HG03039 (cell line): ENCODE data around the gene S1PR4.
"Not testable (repeated sequence)": the region's sequence is repeated elsewhere in the genome, so short reads cannot be mapped to it uniquely, and the experiment has no call there.

Experiments used
- ATAC-seq: cut with Tn5 transposase; IDR thresholded peaks from one replicate; pipeline ENCODE4 v1.9.1; 2021; ENCODE audit warnings: mild to moderate bottlenecking, moderate library complexity; ENCODE audit not compliant: unreplicated experiment

The S1PR4 gene

DNA sequence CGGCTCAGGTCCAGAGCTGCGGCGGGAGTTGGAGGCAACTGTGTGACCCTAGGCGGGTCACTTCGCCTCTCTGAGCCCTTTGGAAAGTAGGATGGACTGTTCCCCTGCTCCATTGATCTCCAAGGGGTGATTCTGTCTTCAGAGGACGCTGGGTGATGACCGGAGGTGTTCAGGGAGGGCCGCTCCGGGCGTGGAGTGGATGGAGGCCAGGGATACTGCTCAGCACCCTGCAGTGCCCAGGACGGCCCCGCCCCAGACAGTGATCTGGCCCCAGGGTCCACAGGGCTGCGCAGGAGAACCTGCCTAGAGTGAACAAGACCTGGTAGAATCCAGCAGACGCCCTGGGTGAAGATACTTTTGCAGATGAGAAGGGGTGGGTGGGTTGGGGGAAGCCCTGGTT lies 14.1 kb downstream of the S1PR4 start:
- ATAC-seq, result no peak

DNA sequence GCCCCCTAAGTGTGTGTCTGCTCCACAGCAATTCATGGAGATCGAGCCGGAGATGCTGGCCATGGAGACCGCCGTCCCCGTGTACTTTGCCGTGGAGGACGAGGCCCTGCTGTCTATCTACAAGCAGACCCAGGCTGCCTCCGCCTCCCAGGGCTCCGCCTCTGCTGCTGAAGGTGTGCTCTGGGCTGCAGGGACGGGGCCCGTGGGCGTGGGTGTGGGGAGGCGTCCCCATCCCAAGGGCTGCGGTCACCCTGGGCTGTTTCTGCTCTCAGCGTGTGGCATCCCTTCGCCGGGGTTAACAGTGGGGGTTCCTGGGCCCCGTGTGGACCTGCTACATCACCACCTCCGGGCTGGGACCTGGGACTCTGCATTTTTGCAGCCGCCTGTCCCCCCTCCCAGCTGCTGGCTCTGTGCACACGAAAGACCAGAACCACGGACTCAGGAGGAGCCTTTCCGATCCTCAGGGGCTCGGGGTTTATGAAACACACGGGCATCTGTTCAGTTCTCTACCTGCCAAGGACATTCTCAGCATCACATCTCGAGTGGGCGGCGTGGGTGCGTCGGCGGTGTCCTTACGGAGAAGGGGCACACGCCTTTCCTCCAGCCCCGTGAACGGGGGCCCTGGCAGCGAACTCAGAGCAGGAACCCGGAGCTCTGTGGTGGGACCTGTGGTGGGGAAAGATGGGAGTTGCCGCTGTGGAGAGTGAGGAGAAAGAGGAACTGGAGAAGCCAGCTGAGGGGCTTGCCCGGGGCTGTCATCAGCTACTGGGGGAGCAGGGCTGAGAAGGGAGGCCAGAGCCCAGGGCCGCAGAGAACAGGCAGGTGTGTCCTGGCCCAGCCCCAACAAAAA lies 14.9 kb downstream of the S1PR4 start:
- no peak for ATAC-seq

DNA sequence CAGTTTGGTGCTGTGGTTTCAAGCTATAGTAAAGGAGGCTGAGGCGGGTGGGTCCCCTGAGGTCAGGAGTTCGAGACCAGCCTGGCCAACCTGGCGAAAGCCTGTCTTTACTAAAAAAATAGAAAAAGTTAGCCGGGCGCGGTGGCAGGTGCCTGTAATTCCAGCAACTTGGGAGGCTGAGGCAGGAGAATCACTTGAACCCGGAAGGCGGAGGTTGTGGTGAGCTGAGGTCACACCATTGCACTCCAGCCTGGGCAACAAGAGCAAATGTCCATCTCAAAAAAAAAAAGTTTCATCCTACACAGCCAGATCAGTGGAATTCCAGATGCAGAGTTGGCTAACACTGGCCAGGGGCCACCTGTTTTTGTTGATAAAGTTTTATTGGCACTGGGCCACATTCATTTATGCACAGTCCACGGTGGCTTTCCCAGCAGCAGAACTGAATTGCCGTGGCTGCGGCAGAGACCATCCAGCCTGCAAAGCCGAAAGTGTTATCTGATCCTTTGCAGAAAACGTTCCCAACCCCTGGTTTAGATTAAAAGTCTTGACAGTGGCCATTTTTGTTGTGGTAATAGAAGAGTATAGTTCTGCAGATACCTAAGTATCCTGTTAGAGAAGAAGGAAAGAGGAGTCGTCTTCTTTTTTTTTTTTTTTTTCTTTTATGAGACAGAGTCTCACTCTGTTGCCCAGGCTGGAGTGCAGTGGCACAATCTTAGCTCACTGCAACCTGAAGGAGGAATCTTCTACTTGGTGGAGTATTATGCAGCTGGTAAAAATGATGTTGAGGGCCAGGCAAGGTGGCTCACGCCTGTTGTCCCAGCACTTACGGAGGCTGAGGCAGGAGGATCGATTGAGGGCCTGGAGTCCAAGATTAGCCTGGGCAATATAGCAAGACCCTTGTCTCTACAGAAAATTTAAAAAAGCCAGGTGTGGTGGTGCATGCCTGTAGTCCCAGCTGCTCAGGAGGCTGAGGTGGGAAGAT lies 15.8 kb downstream of the S1PR4 start:
- ATAC-seq, result no peak

DNA sequence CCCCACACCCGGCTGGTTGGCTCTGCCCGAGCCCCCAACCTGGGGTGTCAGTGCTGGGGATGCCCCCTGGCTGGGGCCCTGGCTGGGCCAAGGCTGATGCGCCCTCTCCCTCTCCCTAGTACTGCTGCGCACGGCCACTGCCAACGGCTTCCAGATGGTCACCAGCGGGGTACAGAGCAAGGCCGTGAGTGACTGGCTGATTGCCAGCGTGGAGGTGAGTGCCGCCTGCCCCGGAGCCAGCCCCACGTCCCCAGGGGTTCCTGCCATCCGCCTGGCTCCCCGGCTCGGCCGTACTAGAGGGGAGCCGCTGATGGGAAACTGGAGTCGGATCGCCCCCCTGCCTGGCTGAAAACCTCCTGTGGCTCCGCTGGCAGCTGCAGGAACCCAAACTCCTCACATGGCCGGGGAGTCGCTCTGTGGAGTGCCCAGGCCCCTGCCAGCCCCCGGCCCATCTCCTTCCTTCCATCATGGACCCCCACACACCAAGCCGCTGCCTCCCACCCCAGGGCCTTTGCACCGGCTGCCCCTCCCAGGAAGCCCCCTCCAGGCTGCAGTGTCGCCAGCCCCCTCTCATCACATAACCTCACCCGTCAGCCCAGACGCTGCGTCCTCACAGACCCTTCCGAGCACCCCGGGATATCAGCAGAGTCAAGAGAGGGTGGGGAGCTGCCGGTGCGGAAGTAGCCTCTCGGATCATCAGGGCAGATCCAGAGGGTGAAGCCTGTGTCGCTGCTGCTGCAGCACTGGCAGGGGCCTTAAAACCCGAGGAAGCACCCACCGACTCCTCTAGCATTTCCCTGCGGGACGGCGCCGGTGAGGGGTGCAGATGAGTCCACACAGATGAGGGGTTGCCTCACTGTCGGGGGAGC lies 17.7 kb downstream of the S1PR4 start:
- no peak for ATAC-seq

DNA sequence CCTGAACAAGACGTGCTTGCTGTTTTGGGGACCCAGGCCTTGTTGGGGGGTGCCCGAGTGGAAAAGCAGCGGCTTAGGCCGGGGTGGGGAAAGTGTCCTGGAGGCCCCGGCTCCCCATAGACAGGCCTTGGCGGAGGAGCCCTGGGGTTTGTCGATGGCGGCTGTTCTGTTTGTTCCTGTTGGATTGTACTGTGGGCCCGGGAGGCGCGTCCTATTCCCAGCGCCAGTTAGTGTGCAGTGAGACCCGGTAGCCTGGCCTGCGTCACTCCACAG lies 18.3 kb downstream of the S1PR4 start:
- no peak for ATAC-seq

DNA sequence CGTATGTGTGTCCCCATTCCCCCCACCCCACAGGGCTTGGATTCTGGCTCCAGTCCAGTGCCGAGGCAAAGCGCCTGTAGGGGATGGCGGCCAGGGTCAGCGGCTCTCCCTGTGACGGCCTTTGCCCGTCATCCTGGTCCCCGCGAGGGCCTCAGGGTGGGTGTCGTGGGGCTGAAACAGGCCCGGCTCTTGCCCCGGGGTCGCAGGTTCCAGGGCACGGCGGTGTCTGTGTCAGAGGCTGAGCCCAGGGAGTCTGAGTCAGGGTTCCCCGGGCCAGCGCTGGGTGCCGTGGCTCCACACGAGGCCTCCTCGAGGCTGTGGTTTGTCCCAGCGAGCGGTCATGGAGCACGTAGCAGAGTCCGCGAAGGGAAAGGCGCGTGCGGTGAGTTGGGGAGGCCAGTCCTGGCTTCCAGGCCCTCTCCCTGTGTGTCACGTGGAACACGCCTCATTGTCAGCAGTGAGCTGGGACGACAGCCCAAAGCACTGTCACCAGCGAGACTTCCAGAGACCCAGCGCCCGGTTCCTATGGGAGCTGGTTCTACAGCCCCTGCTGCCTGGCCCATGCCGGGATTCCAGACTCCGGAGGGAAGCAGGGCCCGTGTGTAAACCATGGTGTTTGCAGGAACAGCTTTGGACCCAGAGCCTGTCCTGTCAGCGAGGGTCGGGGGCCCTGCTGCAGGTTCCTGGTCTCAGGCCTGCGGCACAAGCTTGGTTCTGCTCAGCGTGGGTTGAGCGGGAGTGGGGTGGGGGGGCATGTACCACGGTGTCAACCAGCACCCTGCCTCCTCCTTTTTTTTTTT lies 20.5 kb downstream of the S1PR4 start:
- no peak for ATAC-seq

DNA sequence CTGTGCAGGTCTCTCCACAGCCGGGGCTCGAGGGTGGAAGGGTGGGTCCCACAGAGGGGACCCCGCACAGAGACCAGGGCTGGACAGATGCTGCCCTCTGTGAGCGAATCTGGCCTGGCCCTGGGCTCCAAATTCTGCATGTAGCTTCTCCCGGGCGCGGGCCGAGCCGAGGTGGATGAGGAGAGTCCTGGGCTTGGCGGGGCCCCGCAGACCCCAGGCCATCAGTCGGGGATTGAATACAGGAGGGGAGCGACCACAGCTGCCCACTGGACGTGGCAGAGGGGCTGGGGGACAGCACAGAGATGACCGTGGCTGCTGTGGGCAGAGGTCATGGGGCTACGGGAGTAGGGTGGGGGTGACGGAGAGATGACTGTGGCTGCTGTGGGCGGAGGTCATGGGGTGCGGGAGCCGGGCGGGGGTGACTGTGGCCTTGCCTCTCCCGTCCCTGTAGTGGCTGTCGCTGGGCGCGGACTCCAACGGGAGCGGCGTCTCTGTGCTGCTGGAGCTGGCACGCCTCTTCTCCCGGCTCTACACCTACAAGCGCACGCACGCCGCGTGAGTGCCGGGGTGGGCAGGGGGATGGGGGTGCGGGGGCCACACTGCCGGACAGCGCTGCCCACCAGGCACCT lies 22.6 kb downstream of the S1PR4 start:
- ATAC-seq, result no peak

DNA sequence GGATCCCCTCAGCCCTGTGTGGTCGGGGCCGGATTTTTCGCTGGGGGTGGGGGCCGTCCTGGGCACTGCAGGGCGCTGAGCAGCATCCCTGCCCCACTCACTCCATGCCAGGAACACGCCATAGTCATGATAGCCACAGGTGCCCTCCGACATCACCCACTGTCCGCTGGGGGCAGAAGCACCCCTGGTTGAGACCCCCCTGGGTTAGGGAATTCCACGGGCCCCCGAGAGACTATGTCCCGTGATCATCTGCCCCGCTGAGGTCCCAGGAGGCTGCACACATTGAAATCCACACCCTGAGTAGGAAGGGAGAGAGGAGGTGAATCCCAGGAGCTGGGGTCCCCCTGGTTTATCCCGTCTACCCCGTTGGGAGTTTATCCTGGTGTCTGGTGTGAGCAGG lies 23.3 kb downstream of the S1PR4 start:
- no peak for ATAC-seq

DNA sequence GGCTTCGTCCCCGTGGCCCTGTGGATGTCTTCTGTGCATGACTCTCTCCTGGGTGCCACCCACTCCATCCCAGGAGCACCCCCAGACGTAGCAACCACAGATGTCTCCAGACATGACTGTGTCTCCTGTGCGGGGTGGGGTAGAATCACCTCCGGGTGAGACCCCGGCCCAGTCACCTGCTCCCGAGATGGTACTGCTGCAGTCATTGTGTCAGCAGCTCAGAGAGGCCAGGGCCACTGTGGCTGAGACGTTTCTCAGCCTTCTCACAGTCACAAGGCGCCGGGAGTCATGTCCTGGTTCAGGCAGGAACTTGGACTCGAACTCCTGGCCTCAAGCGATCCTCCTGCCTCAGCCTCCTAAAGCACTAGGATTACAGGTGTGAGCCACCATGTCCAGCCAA lies 23.8 kb downstream of the S1PR4 start:
- no peak for ATAC-seq

DNA sequence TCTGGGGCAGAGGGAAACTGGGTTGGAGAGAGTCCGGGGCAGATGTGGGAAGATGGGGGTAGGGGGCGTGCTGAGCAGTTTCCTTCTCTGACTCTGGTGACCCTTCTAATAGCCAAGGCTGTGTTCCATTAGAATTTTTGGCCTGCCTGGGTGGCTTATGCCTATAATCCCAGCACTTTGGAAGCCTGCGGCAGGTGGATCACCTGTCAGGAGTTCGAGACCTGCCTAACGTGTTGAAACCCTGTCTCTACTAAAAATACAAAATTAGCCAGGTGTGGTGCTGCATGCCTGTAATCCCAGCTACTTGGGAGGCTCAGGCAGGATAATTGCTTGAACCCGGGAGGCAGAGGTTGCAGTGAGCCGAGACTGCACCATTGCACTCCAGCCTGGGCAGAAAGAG lies 24.3 kb downstream of the S1PR4 start:
- ATAC-seq, result not testable (repeated sequence)

DNA sequence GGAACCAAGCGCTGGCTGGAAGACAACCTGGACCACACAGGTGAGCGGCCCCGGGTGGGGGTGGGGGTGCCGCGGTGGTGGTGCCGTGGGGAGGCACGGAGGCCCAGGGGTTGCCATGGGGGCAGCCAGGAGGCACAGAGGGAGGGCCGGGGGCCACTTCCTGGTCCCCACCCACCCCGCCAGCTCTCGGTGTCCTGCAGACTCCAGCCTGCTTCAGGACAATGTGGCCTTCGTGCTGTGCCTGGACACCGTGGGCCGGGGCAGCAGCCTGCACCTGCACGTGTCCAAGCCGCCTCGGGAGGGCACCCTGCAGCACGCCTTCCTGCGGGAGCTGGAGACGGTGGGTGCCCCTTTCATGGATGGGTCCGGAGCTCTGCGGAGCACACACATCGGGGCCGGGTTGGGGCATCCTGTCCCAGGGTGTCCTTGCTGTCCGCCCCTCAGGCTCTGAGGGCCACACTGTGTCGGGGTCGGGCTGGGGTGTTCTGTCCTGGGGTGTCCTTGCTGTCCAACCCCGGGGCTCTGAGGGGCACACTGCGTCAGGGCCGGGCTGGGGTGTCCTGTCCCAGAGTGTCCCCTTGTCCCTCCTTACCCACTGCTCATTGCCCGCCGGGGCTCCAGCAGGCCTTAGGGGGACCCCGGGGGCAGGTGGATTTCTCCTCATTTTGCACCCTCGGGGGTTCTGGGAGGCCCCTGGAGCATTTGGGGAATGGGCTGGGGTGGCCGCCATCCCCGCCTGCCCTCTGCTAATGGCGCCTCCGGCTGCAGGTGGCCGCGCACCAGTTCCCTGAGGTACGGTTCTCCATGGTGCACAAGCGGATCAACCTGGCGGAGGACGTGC lies 25.5 kb downstream of the S1PR4 start:
- no peak for ATAC-seq

DNA sequence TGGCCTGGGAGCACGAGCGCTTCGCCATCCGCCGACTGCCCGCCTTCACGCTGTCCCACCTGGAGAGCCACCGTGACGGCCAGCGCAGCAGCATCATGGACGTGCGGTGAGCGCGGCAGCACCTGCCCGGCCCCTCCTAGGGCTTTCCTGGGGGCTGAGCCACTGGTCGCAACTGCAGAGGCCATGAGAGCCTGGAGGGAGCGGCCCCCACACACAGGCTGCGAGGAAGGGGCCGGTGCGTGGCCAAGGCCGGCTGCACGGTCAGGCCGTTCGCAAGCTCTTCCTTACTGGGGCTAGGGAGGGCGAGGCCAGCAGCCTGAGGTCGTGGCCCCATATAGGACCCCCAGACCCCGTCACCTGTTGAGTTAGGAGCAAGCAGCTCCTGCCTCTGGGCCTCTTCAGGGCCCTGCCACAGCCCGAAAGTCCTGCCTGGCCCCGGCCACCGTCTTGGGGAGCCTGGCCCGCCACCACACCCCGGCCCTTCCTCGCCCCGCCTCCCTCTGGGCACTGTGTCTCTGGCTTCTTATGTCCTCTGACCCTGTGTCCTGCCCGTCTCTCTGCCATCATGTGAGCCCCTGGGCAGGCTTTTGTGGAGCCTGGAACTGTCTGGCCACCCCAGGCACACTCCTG lies 26.2 kb downstream of the S1PR4 start:
- ATAC-seq, result no peak

DNA sequence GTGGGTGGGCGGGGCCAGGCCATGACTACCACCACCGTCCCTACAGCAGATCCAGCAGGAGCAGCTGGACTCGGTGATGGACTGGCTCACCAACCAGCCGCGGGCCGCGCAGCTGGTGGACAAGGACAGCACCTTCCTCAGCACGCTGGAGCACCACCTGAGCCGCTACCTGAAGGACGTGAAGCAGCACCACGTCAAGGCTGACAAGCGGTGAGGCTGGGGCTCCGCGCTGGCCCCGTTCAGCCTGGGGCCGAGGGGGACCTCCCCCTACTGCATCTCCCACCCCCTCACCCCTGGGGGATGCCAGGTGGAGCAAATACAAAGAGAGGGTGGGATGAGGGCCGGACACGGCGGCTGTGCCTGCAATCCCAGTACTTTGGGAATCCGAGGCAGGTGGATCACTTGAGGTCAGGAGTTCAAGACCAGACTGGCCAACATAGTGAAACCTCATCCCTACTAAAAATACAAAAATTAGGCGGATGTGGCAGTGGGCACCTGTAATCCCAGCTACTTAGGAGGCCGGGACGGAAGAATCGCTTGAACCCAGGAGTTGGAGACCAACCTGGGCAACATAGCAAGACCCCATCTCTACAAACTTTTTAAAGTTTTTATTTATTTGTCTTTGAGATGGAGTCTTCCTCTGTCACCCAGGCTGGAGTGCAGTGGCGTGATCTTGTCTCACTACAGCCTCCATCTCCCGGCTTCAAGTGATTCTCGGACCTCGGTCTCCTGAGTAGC lies 27.8 kb downstream of the S1PR4 start:
- no peak for ATAC-seq

DNA sequence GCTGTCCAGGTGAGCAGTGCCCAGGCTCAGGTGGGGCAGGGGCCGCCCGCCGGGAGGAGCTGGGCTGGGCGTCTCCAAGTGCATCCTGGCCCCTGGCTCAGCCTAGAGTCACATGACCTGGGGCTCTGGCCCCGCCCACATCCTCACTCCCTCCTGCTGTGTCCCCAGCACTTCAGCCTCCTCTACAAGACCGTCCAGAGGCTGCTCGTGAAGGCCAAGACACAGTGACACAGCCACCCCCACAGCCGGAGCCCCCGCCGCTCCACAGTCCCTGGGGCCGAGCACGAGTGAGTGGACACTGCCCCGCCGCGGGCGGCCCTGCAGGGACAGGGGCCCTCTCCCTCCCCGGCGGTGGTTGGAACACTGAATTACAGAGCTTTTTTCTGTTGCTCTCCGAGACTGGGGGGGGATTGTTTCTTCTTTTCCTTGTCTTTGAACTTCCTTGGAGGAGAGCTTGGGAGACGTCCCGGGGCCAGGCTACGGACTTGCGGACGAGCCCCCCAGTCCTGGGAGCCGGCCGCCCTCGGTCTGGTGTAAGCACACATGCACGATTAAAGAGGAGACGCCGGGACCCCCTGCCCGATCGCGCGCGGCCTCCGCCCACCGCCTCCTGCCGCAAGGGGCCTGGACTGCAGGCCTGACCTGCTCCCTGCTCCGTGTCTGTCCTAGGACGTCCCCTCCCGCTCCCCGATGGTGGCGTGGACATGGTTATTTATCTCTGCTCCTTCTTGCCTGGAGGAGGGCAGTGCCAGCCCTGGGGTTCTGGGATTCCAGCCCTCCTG lies 29.1 kb downstream of the S1PR4 start:
- no peak for ATAC-seq

DNA sequence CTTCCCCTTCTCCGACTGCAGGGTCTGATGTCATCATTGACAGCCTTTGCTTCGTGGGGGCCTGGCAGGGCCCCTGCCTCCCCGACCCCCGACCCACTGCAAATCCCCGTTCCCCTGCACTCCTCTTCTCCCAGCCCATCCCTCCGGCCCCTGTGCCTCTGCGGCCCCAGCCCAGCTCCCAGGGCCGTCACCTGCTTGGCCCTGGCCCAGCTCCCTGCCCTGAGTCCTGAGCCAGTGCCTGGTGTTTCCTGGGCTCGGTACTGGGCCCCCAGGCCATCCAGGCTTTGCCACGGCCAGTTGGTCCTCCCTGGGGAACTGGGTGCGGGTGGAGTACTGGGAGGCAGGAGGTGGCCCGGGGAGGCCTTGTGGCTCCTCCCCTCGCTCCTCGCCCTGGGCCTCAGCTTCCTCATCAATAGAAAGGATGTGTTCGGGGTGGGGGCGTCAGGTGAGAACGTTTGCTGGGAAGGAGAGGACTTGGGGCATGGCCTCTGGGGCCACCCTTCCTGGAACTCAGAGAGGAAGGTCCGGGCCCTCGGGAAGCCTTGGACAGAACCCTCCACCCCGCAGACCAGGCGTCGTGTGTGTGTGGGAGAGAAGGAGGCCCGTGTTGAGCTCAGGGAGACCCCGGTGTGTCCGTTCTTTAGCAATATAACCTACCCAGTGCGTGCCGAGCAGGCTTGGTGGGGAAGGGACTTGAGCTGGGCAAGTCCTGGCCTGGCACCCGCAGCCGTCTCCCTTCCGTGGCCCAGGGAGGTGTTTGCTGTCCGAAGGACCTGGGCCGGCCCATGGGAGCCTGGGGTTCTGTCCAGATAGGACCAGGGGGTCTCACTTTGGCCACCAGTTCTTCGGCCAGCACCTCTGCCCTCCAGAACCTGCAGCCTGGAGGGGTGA lies 30.0 kb downstream of the S1PR4 start:
- ATAC-seq, result no peak

DNA sequence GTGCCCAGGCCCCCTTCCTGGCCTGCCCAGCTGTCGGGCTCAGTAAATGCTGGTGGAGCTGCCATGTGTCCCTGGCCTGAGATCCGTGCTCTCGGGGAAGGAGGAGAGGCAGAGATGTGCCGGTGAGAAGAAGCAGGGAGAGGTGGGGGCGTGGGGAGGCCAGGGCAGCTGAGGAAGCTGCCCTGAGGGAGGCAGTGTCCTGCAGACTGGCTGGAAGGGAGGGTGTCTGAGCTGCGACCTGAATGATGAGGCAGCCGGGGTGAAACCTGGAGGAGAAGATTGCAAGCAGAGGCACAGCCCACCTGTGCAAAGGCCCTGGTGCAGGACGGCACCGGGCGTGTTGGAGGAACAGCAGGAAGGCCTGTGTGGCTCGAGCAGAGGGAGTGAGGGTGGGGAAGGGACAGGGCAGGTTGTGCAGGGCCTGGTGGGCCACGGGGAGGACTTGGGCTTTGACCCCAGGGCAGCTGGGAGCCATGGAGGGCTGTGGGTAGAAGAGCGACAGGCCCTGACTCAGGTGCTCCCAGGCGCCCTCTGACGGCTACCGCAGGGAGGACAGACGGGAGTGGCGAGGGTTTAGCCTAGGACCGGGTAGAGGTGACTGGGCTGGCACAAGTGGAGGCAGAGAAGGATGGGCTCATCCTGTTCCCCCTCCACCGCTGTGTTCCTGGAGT lies 31.9 kb downstream of the S1PR4 start:
- ATAC-seq, result no peak
